Retinal pigment epithelial cell (primary cell): ENCODE data around the gene GRID1.

Experiments
- DNase-seq: peaks from one replicate; pipeline ENCODE4 v3.0.0-alpha.2; 2010; ENCODE audit warnings: low read depth
- H3K4me3 ChIP-seq: 2 replicates; pipeline ENCODE4 v1.5.1; 2011; ENCODE audit warnings: mild to moderate bottlenecking, low read length, control low read depth, moderate library complexity
- TF ChIP-seq, protein P1 (sequence below): conservative IDR thresholded peaks from 2 replicates; pipeline ENCODE4 v1.5.1; 2011; ENCODE audit warnings: low read depth, low read length, control low read depth, inconsistent platforms

The GRID1 gene

DNA sequence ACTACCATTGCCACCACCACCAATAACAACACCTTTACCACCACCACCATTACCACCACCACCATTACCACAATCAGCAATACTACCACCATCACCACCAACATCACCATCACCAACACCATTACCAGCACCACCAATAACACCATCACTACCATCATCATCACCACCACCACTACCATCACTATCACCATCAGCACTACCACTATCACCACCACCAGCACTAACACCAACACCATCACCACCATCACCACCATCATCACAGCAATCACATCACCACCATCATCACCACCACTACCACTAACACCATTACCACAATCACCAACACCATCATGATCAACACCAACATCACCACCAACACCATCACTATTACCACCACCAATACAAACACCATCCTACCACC lies 249.5 kb downstream of the GRID1 start:
- H3K4me3 ChIP-seq = no peak overlapping the region
- DNase-seq = no peak
- TF ChIP-seq, protein P1, sequence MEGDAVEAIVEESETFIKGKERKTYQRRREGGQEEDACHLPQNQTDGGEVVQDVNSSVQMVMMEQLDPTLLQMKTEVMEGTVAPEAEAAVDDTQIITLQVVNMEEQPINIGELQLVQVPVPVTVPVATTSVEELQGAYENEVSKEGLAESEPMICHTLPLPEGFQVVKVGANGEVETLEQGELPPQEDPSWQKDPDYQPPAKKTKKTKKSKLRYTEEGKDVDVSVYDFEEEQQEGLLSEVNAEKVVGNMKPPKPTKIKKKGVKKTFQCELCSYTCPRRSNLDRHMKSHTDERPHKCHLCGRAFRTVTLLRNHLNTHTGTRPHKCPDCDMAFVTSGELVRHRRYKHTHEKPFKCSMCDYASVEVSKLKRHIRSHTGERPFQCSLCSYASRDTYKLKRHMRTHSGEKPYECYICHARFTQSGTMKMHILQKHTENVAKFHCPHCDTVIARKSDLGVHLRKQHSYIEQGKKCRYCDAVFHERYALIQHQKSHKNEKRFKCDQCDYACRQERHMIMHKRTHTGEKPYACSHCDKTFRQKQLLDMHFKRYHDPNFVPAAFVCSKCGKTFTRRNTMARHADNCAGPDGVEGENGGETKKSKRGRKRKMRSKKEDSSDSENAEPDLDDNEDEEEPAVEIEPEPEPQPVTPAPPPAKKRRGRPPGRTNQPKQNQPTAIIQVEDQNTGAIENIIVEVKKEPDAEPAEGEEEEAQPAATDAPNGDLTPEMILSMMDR = no peak

DNA sequence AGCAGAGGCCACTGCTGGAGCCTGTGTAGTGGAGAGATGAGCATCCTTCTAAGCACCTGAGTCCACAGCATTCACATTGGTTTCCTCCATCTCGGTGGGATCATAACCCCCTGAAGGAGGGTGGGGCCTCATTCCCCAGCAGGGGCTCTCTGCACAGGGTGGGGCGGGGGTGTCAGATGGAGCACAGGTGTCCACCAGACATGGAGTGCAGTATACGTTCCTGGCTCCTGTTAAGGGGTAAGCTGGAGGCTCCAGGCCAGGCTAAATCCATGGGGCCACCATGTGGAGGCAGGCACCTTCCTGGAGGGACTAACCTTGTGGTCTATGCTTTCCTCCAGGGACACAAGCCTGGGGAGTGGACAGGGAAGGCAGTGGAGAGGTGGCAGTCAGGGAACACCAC lies 252.6 kb downstream of the GRID1 start:
- no peak for DNase-seq
- TF ChIP-seq, protein P1 = no peak
- no peak overlapping the region for H3K4me3 ChIP-seq

DNA sequence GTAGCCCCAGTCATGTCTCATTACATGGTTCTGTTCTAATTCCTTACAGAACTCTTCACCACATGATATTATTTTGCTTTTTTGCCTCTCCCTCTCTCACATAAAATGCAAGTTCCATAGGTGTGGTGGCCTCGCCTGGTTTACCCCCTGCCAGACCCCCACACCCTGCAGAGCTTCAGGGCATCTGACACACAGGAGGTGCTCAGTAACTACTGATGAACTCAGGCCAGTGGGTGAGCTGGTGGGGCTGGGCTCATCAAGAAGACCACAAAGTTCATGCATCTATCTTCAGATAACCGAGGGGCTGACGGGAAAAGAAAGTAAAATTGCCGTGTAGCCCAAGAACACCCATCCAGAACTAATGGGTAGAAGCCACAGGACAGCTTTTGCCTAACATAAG lies 253.1 kb downstream of the GRID1 start:
- no peak for DNase-seq
- TF ChIP-seq, protein P1 = no peak
- H3K4me3 ChIP-seq = no peak overlapping the region

DNA sequence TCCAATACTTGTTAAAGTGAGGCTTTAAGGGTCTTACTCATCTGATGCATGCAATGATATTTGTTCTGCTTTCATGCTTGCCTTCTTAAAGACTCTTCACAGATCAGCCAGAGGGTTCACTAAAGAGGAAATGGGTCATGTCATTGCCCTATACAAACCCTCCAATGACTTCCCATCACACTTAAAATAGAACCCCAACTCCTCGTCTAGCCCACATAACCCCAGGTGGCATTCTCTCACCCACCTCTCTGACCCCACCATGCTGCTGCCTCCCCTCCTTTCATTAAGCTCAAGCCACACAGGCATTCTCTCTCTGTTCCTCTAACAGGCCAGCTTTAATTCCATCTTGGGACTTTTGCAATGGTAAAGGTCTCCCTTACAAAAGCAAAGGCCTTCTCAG lies 253.6 kb downstream of the GRID1 start:
- H3K4me3 ChIP-seq = no peak overlapping the region
- TF ChIP-seq, protein P1 = no peak
- DNase-seq = no peak

DNA sequence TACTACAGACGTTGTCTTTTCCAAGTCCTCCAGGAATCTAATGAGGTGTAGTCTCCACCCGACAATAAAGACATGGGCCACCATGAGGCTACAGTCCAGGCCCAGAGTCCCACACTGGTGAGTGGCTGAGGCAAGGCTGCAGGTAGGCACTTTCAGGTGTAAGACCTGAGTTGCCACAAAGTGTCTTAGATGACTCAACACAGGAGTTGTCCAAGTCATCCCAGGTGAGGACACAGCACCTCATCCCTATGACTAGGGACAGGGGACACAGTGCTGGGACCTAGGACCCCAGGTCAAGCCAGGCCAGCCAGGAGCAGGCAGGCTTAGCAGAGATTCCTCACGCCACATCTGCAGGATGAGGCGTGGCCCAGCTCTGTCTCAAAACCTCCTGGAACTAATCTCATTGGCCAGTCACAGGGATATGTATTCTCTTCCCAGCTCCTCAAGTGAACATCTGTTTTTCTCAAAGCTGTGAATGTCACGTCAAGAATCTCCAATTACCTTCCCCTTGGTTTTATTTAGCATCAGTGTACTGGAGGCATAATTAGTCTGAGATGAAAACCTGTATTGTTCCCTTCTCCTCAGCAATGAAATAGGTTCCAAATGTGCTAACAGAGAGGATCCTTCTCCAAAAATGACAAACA lies 254.6 kb downstream of the GRID1 start:
- no peak overlapping the region for H3K4me3 ChIP-seq
- TF ChIP-seq, protein P1 = no peak
- no peak for DNase-seq

DNA sequence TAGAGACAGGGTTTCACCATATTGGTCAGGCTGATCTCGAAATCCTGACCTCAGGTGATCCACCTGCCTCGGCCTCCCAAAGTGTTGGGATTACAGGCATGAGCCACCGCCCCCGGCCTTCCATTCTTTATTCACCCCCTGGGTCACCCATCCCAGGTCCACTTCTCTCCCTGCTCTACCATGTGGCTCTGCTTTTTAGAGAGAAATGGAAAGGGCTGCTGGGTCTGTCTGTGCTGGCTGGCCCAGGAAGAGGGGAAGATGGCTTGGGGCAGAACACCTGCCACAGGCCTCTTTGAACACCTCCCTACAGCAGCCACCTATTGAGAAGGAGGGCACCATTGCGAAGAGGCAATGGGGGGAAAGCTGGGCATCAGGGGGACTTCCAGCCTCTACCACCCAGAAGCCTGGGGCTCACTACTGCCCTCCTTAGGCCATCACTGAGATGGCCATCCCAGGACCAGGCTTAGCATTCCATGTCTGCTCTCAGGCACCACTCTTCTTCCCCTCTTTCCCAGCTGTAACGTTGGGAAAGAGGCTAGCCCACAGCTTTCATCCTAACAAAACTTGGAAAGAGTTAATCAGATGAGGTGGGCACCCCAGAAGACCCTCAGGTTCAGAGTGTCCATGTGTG lies 256.3 kb downstream of the GRID1 start:
- DNase-seq = no peak
- TF ChIP-seq, protein P1 = no peak
- no peak overlapping the region for H3K4me3 ChIP-seq

DNA sequence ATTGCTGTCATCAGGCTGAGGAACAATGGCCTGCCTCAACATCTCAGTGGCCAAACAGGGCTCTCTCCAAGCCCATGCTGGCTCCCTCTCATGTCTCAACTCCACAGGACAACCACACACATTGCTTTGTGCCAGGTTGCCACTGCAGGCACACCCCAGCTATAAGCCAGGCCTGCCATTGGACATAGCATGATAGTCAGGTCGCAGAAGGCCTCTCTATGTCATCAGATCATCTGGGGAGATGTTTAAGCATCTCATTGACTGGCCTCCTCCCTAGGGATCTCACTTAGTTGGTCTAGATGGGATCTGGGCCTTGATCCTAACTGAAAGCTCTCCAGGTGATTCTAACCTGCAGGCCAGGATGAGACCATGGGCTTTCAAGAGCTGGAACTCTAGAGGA lies 257.2 kb downstream of the GRID1 start:
- DNase-seq = no peak
- TF ChIP-seq, protein P1 = no peak
- H3K4me3 ChIP-seq = no peak overlapping the region
